OCI-LY3 (cell line): Measurements from ENCODE around the gene GALNT18.

Experiments used
- H2AFZ ChIP-seq: fragments of 200-600, 300-600 bp; shearing (Covaris generic); 2 replicates; pipeline ENCODE4 v1.6.0; 2014; ENCODE audit warnings: antibody characterized with exemption, low read depth, low read length
- H3K27ac ChIP-seq: fragments of 200-600, 300-600 bp; sonication (generic); 2 replicates; pipeline ENCODE4 v1.5.1; 2014; ENCODE audit warnings: mild to moderate bottlenecking, low read length, moderate library complexity, mixed read lengths
- H3K27me3 ChIP-seq: fragments of 200-600, 300-600 bp; sonication (generic); 2 replicates; pipeline ENCODE4 v1.6.1; 2014; ENCODE audit warnings: low read depth, low read length, mixed read lengths
- H3K36me3 ChIP-seq: fragments of 200-600, 300-600 bp; sonication (generic); replicated peaks from 2 replicates; pipeline ENCODE3; 2014; ENCODE audit warnings: low read depth, low read length, mixed read lengths
- H3K4me1 ChIP-seq: fragments of 300-600, 200-600 bp; sonication (generic); 2 replicates; pipeline ENCODE4 v1.6.1; 2014; ENCODE audit warnings: low read length, mixed read lengths
- H3K4me2 ChIP-seq: fragments of 200-600, 300-600 bp; sonication (generic); 2 replicates; pipeline ENCODE4 v1.6.1; 2014; ENCODE audit warnings: low read length, mixed read lengths
- H3K4me3 ChIP-seq: fragments of 300-600, 200-600 bp; sonication (generic); 2 replicates; pipeline ENCODE4 v1.5.1; 2014; ENCODE audit warnings: antibody characterized with exemption, mild to moderate bottlenecking, low read length, moderate library complexity
- H3K79me2 ChIP-seq: fragments of 300-600, 200-600 bp; shearing (Covaris generic); 2 replicates; pipeline ENCODE4 v1.6.1; 2014; ENCODE audit warnings: mild to moderate bottlenecking, low read length, mixed read lengths
- H3K9ac ChIP-seq: fragments of 300-600, 200-600 bp; shearing (Covaris generic); 2 replicates; pipeline ENCODE4 v1.6.0; 2014; ENCODE audit warnings: mild to moderate bottlenecking, low read length, moderate library complexity
- H3K9me3 ChIP-seq: fragments of 200-600, 300-600 bp; shearing (Covaris generic); 2 replicates; pipeline ENCODE4 v1.6.1; 2014; ENCODE audit warnings: low read length, mixed read lengths; ENCODE audit not compliant: insufficient read depth
- H4K20me1 ChIP-seq: fragments of 200-600, 300-600 bp; sonication (generic); 2 replicates; pipeline ENCODE4 v1.6.1; 2016; ENCODE audit warnings: low read length, mixed read lengths; ENCODE audit not compliant: insufficient read depth
- CTCF ChIP-seq: fragments of 200-600, 300-600 bp; sonication (generic); IDR thresholded peaks from 2 replicates; pipeline ENCODE4 v1.5.1; 2014; ENCODE audit warnings: antibody characterized with exemption, low read length, low read depth
- EZH2phosphoT487 ChIP-seq: fragments of 200-600 bp; shearing (Covaris generic); IDR thresholded peaks from 2 replicates; pipeline ENCODE4 v1.6.1; 2018; ENCODE audit warnings: antibody characterized with exemption, mixed run types, low read depth

The GALNT18 gene

GRCh38 chr11:11512090-11512489, 109.7 kb downstream of the GALNT18 start:
- Histone ChIP-seq H3K79me2 (no peaks in the 10 kb centered on the region), H3K4me3 (no peak overlapping the region), H3K4me2 (no peak overlapping the region), H4K20me1 (no peaks in the 10 kb centered on the region), H2AFZ (no peak overlapping the region), H3K27ac (no peak overlapping the region), H3K9ac (no peak overlapping the region), H3K36me3 (no peaks in the 10 kb centered on the region), H3K4me1 (no peaks in the 10 kb centered on the region), H3K27me3 (peaks cover 4% of the 10 kb centered on the region; the same call in 1 of the 2 replicates), H3K9me3 (no peaks in the 10 kb centered on the region)
- no peak for TF ChIP-seq EZH2phosphoT487
- no peak for TF ChIP-seq CTCF

GRCh38 chr11:11510939-11511338, 110.9 kb downstream of the GALNT18 start:
- Histone ChIP-seq H3K4me2 (no peak overlapping the region), H3K4me1 (no peaks in the 10 kb centered on the region)
- TF ChIP-seq EZH2phosphoT487 (no peak), CTCF (no peak)

GRCh38 chr11:11505692-11506091, 116.1 kb downstream of the GALNT18 start:
- no peak overlapping the region for H3K9ac ChIP-seq
- H3K4me2 ChIP-seq: no peak overlapping the region
- H3K9me3 ChIP-seq: no peaks in the 10 kb centered on the region
- H3K4me3 ChIP-seq: no peak overlapping the region
- no peaks in the 10 kb centered on the region for H4K20me1 ChIP-seq
- no peaks in the 10 kb centered on the region for H3K4me1 ChIP-seq
- H3K36me3 ChIP-seq: no peaks in the 10 kb centered on the region
- H3K27me3 ChIP-seq: peaks cover 4% of the 10 kb centered on the region
- H3K79me2 ChIP-seq: no peaks in the 10 kb centered on the region
- no peak overlapping the region for H3K27ac ChIP-seq
- TF ChIP-seq EZH2phosphoT487 (no peak), CTCF (no peak)
- H2AFZ ChIP-seq: no peak overlapping the region

More at GRCh38 chr11:11510939-11511338, 110.9 kb downstream of the GALNT18 start:
- Histone ChIP-seq H3K27me3 (peaks cover 4% of the 10 kb centered on the region), H4K20me1 (no peaks in the 10 kb centered on the region), H3K4me3 (no peak overlapping the region), H3K27ac (no peak overlapping the region), H2AFZ (no peak overlapping the region), H3K9ac (no peak overlapping the region), H3K36me3 (no peaks in the 10 kb centered on the region), H3K79me2 (no peaks in the 10 kb centered on the region), H3K9me3 (no peaks in the 10 kb centered on the region)

GRCh38 chr11:11505190-11505589, 116.6 kb downstream of the GALNT18 start:
- H3K4me3 ChIP-seq: no peak overlapping the region
- no peaks in the 10 kb centered on the region for H4K20me1 ChIP-seq
- no peak overlapping the region for H2AFZ ChIP-seq
- peaks cover 4% of the 10 kb centered on the region for H3K27me3 ChIP-seq
- H3K36me3 ChIP-seq: no peaks in the 10 kb centered on the region
- H3K4me1 ChIP-seq: no peaks in the 10 kb centered on the region
- no peak overlapping the region for H3K27ac ChIP-seq
- no peaks in the 10 kb centered on the region for H3K9me3 ChIP-seq
- no peak overlapping the region for H3K4me2 ChIP-seq
- TF ChIP-seq CTCF (no peak), EZH2phosphoT487 (no peak)
- no peak overlapping the region for H3K9ac ChIP-seq
- no peaks in the 10 kb centered on the region for H3K79me2 ChIP-seq
